GM19025 (cell line): ENCODE measurements around the gene CLCN3.
A peak's percentile ranks its signal among the peaks of the same experiment; 100 is the strongest.
"Not testable (repeated sequence)": the region's sequence is repeated elsewhere in the genome, so short reads cannot be mapped to it uniquely, and the experiment has no call there.

ENCODE experiments used
- ATAC-seq: cut with Tn5 transposase; IDR thresholded peaks from one replicate; pipeline ENCODE4 v1.9.1; 2021; ENCODE audit warnings: mild to moderate bottlenecking, low read depth, moderate library complexity; ENCODE audit not compliant: unreplicated experiment

Gene CLCN3

DNA sequence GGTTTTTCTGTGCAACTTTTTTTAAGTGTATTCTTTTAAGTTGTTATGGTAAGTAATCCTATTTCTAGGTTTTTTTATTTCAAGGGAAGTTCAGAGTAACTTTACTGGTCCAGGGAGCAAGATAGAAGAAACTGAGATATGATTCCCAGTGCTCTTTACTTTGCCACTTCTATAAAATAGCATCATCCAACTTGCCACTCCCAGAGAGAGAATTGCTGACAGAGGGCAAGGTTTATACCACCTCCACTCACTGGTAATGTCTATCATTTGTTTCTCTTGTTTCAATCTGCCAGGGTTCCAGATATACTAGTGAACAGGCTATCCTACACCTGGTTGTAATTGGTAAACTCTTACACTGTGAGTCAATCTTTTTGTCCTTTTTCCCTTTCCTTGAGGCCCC, 3.5 kb upstream of the CLCN3 start:
- no peak for ATAC-seq

- ATAC-seq, result no peak
These were observed 3.1 kb upstream of the CLCN3 start for GRCh38 chr4:169617306-169617705.

- ATAC-seq, result no peak
These were observed 2.1 kb upstream of the CLCN3 start for GRCh38 chr4:169618286-169618685.

- no peak for ATAC-seq
These were observed 1.4 kb upstream of the CLCN3 start for GRCh38 chr4:169618986-169619385.

- no peak for ATAC-seq
These were observed 840 bp upstream of the CLCN3 start for GRCh38 chr4:169619518-169619957.

DNA sequence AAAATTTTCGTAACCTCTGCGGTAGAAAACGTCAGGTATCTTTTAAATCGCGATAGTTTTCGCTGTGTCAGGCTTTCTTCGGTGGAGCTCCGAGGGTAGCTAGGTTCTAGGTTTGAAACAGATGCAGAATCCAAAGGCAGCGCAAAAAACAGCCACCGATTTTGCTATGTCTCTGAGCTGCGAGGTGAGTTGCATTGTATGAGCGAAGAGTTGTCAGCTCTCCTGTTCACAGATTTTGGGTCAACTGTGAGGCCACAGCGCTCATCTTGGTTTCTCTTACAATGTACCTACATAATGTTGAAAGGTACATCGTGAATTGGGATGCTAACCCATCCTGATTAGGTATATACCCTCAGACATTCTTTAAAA, 486 bp downstream of the CLCN3 start:
- no peak for ATAC-seq

- ATAC-seq, result no peak
These were observed 1.5 kb downstream of the CLCN3 start for GRCh38 chr4:169621731-169622492.

DNA sequence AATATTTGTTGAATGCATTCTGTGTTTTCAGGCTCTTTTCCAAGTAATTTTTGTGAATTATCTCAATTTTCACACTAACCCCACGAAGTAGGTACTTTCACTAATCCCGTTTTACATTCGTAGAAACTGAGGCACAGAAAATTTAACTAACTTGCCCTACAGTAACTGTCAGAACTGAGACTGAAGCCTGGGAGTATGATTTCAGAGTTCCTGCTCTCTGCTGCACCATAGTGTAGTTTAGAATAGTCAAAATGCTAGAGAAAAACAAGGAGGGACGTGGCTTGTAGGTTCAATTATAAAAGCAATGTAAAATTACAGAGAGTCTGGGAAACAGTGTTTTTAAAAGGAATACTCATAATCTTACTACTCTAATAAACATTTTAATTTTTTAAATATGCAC, 2.2 kb downstream of the CLCN3 start:
- no peak for ATAC-seq

DNA sequence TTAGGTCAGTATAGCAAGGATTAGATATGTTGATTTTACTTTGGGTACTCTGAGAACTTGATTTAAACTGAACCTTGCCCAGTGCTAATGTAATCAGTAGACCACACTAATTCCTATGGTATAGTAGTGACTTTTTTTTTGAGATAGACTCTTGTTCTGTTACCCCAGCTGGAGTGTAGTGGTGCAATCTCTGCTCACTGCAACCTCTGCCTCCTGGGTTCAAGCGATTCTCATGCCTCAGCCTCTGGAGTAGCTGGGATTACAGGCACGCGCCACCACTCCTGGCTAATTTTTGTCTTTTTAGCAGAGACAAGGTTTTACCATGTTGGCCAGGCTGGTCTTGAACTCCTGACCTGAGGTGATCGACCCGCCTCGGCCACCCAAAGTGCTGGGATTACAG, 3.6 kb downstream of the CLCN3 start:
- ATAC-seq, result not testable (repeated sequence)

DNA sequence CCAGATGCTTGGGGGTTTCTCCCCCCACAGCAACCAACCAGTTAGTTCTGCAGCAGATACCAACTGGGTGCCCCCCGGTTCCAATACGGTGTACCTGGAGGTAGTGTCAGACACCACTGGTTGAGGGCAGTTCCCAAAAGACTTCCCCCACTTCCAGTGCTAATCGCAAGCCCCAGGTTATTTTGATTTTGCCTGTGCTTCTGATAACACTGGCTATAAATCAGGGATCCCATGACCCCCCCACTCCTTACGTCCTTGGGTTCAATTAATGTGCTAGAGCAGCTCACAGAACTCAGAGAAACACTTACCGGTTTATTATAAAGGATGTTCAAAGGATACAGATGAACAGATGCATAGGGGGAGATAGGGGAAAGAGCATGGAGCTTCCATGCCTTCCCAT, 5.5 kb downstream of the CLCN3 start:
- no peak for ATAC-seq

DNA sequence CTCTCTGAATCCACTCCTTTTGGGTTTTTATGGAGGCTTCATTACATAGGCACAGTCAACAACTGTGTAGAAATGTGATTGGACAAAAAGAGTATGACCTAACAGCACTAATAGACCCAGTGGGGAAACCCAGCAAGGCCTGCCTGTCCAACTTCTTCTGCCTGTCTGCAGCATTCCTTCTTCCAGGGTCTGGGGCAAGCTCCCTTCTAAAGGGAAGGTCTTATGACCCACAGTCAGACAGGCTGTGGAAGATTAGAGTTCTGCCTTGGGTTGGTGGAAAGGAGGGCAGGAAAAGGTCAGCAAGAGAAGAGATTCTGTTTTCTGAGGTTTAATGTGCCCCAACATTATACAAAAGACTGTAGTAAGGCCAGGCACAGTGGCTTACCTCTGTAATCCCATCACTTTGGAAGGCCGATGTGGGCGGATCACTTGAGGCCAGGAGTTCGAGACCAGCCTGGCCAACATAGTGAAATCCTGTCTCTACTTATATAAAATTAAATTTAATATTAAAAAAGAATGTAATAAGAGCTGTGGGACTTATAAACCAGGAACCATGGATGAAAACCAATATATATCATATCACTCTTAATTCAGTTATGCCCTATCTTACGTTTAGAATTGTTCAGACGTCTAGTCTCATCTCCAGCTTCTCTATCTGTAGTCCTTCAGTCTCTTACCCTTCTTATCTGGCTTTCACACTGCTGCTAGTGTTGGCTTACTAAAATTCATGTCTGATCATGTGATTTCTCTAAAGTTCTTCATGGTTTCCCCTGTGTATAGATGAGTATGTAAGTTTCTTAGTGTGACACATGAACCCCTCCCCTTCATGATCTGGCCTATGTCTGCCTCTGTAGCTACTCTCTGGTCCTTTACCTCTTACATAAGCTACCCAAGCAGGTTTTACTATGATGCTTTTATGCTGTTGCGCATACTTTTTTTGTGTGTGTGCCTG, 6.2 kb downstream of the CLCN3 start:
- no peak for ATAC-seq

DNA sequence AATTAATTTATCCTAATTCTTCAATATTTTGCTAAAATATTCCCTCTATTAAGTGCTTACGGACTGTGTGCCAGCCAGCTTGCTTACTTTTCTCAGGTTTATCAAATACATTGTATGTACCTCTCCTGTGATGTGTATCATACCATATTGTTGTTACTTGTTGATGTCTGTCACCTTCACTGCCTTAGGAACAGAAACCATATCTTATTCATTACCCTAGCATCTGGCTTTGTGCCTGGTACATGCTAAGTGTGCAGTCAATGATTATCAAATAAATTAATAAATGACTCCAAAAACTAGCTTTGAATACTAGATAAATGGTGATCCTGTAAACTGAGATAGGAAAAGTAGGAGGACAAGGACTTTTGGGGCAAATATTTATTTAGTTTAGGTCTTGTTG, 6.9 kb downstream of the CLCN3 start:
- ATAC-seq, result peak; percentile 60

DNA sequence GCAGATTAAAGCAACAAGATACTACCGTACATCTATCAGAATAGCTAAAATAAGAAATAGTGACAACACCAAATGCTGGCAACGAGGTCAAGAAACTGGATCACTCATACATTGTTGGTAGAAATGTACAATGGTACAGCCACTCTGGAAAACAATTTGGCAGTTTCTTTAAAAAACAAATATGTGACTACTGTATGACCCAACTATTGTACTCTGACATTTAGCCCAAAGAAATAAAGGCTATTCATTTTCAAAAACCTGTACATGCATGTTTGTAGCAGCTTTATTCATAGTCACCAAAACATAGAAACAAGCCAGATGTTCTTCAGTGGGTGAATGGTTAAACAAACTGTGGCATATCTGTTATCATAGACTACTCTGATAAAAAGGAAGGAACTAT, 8.2 kb downstream of the CLCN3 start:
- no peak for ATAC-seq

GRCh38 chr4:169630069-169630468, 9.7 kb downstream of the CLCN3 start:
- no peak for ATAC-seq

DNA sequence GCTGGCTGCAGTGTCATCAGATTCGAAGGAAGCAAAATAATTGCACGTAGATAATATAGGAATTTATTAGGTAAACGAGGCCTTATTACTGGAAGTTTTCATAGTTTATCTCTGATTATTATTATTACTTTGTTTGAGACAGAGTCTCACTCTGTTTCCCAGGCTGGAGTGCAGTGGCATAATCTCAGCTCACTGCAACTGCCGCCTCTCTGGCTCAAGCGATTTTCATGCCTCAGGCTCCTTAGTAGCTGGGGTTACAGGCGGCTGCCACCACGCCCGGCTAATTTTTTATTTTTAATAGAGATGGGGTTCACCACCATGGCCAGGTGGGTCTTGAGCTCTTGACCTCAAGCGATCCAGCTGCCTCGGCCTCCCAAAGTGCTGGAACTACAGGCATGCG, 12.5 kb downstream of the CLCN3 start:
- ATAC-seq, result no peak

DNA sequence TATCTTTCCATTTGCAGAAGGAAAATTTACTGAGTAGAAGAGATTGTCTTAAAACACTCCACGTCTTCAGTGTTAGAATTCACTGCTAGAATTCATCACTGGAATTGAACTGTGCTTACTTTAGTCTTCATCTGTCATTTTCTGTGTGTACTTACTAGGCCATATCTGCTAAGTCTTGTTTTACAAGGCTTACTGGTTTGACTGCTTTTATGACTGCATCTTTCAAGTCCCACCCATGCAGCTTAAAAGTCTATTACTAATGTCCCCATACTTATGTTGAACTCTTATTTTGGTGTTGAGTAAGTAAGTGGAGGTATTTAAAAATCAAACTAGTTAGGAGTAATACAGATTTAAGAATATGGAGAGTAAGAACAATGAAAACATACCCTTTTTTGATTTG, 14.6 kb downstream of the CLCN3 start:
- ATAC-seq, result no peak

DNA sequence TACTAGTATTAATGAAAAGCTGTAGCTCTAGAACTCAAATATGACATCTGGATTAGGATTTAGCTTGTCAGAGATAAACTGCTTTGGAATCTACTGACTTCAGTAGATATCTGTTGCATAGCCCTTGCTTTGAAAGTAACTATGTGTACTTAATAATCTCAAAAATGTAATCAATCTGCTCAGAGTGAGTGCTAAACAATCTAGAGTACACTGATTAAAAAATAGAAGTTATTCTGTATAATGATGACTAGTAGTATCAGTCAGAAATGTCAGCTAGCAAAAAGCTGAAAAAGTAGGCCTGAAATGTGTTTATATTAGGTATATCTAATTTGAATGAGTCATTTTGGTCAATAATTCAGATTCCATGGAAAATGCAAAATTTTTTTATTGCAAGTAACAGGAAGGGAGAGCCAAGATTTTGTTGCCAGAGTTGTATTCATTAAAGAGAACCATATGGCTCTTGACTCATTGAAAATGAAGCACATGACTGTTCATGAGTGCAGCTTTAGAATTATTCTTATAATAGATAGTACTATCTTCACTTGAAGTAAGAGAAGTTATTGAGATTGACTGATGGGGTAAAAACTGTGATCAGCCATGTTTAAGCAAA, 20.0 kb downstream of the CLCN3 start:
- no peak for ATAC-seq

- ATAC-seq, result no peak
These were observed 24.4 kb downstream of the CLCN3 start for GRCh38 chr4:169644802-169645201.

DNA sequence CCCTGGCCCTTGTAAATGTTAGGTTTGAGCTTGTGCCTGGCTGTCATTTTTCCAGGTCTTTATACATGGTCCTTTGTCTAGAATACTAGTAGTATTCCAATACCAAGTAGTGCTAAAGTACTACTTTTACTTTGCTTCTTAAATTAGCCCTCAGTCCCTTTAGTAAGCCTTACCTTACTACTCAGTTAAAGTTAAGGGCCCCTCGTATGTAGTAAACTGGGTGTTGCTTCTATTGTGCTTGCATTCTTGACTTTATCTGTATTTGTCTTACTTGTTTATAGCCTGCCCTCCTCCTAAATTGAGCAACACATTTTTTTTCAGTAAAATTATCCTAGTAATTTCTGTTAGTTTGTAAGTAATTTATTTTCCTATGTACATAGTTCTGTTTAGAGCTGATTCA, 25.2 kb downstream of the CLCN3 start:
- ATAC-seq, result no peak

GRCh38 chr4:169649545-169650226, 29.3 kb downstream of the CLCN3 start:
- no peak for ATAC-seq
